ENCODE results near the gene MICAL2. TPM values are rescaled to one million over a fixed set of nuclear protein-coding genes. Genes with fewer than 3 reads are reported as not detected.

The MICAL2 gene
- total and polyA plus RNA-seq, 2 of the 8 experiments (the other 6 are each of a cell fraction or from before 2014, with no cell fraction given), result 1.3 to 4.1 TPM

GRCh38 chr11:12253843-12254281, 143.5 kb downstream of the MICAL2 start:
- no peak overlapping the region for H3K27ac ChIP-seq (ENCODE audit: low read depth, low read length)
- no peak overlapping the region for H4K91ac ChIP-seq (replicated peaks; ENCODE audit: insufficient read length, low read length)
- H2AK5ac ChIP-seq (ENCODE audit: low read depth, low read length), result no peak overlapping the region
- H3K9me3 ChIP-seq (ENCODE audit: insufficient read depth in 2 of 2, low read depth in 1 of 2, low read length in 1 of 2), result no peaks in the 10 kb centered on the region
- H2BK120ac ChIP-seq (replicated peaks; ENCODE audit: low read depth, low read length), result no peak overlapping the region
- no peak overlapping the region for H3K56ac ChIP-seq (replicated peaks; ENCODE audit: insufficient read length, low read depth, low read length)
- H3K14ac ChIP-seq (ENCODE audit: insufficient read length), result no peak overlapping the region
- no peak overlapping the region for H2AFZ ChIP-seq (ENCODE audit: low read length)
- FAIRE-seq, result no peak
- H3K79me2 ChIP-seq (ENCODE audit: control insufficient read depth in 1 of 2, insufficient read depth in 2 of 2, low read length in 2 of 2), result no peaks in the 10 kb centered on the region
- no peak overlapping the region for H3K4me3 ChIP-seq (ENCODE audit: extremely low read depth in 1 of 4, insufficient read depth in 2 of 4, low read depth in 3 of 4, low read length in 4 of 4)
- DNase-seq (ENCODE audit: low read depth in 1 of 2, low spot score in 2 of 2), result no peak
- 92% methylated on average over 7 of the region's 7 CpGs; no CpG with 5 or more reads in 1 of the 2 experiments for WGBS, 2 experiments (ENCODE audit: extremely low coverage in 1 of 2, insufficient coverage in 1 of 2, insufficient read length in 1 of 2, insufficient replicate concordance in 2 of 2, low coverage in 1 of 2, low lambda C conversion rate in 2 of 2, missing lambda C conversion rate in 1 of 2)
- H4K5ac ChIP-seq (ENCODE audit: insufficient read length, low read depth, low read length), result no peak overlapping the region
- no peak overlapping the region for H4K8ac ChIP-seq (ENCODE audit: extremely low read depth, insufficient read depth, low read length)
- 0 out of 7 replicates have a peak, but pooled peaks cover 0 to 2% (median 0%) of the 10 kb centered on the region in 4 experiments for H3K27me3 ChIP-seq (replicated peaks in 1 of 4; ENCODE audit: control insufficient read depth in 3 of 4, extremely low read depth in 1 of 4, insufficient read depth in 3 of 4, low read length in 3 of 4)
- H2BK20ac ChIP-seq (ENCODE audit: low read length), result no peak overlapping the region; the same call in 1 of the 2 replicates
- H3K18ac ChIP-seq (ENCODE audit: extremely low read depth, low read length), result no peak overlapping the region
- no peaks in the 10 kb centered on the region for H3K36me3 ChIP-seq (ENCODE audit: control insufficient read depth in 2 of 4, insufficient read depth in 4 of 4, low read length in 3 of 4)
- H4K20me1 ChIP-seq (replicated peaks in 1 of 2; ENCODE audit: control insufficient read depth in 1 of 2, insufficient read depth in 2 of 2, low read length in 2 of 2), result no peaks in the 10 kb centered on the region
- H2BK5ac ChIP-seq (ENCODE audit: low read depth, low read length), result no peak overlapping the region
- H2BK15ac ChIP-seq (ENCODE audit: low read length), result 0 out of 2 replicates have a peak overlapping the region, but pooled peaks have one; percentile 72
- peaks cover 3 to 8% (median 4%) of the 10 kb centered on the region in 4 experiments; a peak in 3 of 7 replicates for H3K4me1 ChIP-seq (replicated peaks in 1 of 4; ENCODE audit: control insufficient read depth in 3 of 4, insufficient read depth in 4 of 4, low read length in 3 of 4)
- no peaks in the 10 kb centered on the region for H3K23me2 ChIP-seq (ENCODE audit: low read depth, low read length)
- POLR2A ChIA-PET (ENCODE audit: partially characterized antibody), result no interaction called here
- no peak overlapping the region for H3K23ac ChIP-seq (ENCODE audit: insufficient read length)
- no peak overlapping the region for H3K9ac ChIP-seq (replicated peaks in 1 of 4; ENCODE audit: extremely low read depth in 1 of 4, low read depth in 3 of 4, low read length in 3 of 4)
- H3K4me2 ChIP-seq (ENCODE audit: insufficient read depth in 1 of 2, low read depth in 2 of 2, low read length in 2 of 2), result no peak overlapping the region
- no peaks in the 10 kb centered on the region for H3K79me1 ChIP-seq (ENCODE audit: low read depth, low read length)
- CTCF ChIA-PET (ENCODE audit: partially characterized antibody), result interaction anchor here (1.1 to 4.2 kb wide), 5 partner anchors 17 to 209 kb away, joined by 4 to 25 read pairs (median 5); no protein-coding TSS in a partner anchor
- H3K4ac ChIP-seq (replicated peaks; ENCODE audit: insufficient read length, low read depth, low read length), result no peak overlapping the region
- no peak overlapping the region for H2BK12ac ChIP-seq (ENCODE audit: low read depth, low read length)
- TF ChIP-seq CEBPB (IDR thresholded peaks at IDR 0.05; ENCODE audit: low read depth, low read length) (no peak), EGR1 (IDR thresholded peaks at IDR 0.05; ENCODE audit: borderline replicate concordance, low read depth, low read length) (no peak), POLR2AphosphoS5 (IDR thresholded peaks at IDR 0.05; ENCODE audit: low read depth, low read length) (no peak), SRF (IDR thresholded peaks at IDR 0.05; ENCODE audit: low read depth, low read length) (no peak), SIX5 (IDR thresholded peaks at IDR 0.05; ENCODE audit: low read depth, low read length) (no peak), KDM5A (IDR thresholded peaks at IDR 0.05; ENCODE audit: low read length) (no peak), RXRA (IDR thresholded peaks at IDR 0.05; ENCODE audit: insufficient read depth, low read depth, low read length) (no peak), CTBP2 (IDR thresholded peaks at IDR 0.05; ENCODE audit: borderline replicate concordance, insufficient read depth, insufficient read length, low read length) (no peak), BRCA1 (IDR thresholded peaks at IDR 0.05; ENCODE audit: low read depth, low read length) (no peak), KDM4A (IDR thresholded peaks at IDR 0.05; ENCODE audit: low read depth, low read length, severe bottlenecking) (no peak), CTCF (IDR thresholded peaks at IDR 0.05; ENCODE audit: control extremely low read depth in 1 of 3, insufficient read depth in 1 of 3, low read depth in 1 of 3, low read length in 3 of 3) (no peak), BACH1 (IDR thresholded peaks at IDR 0.05; ENCODE audit: low read length) (no peak)

All from H1 (cell line).